Inflammatory macrophage treated with lipopolysaccharide for 1 hour (primary cell): ENCODE measurements around the gene CBARP.
A peak's percentile ranks its signal among the peaks of the same experiment; 100 is the strongest.
"Not testable (repeated sequence)": the region's sequence is repeated elsewhere in the genome, so short reads cannot be mapped to it uniquely, and the experiment has no call there.

Source experiments
- DNase-seq, 2 donors: peaks; one replicate each; pipeline ENCODE4 v3.0.0-alpha.2; 2020 to 2022

The CBARP gene

DNA sequence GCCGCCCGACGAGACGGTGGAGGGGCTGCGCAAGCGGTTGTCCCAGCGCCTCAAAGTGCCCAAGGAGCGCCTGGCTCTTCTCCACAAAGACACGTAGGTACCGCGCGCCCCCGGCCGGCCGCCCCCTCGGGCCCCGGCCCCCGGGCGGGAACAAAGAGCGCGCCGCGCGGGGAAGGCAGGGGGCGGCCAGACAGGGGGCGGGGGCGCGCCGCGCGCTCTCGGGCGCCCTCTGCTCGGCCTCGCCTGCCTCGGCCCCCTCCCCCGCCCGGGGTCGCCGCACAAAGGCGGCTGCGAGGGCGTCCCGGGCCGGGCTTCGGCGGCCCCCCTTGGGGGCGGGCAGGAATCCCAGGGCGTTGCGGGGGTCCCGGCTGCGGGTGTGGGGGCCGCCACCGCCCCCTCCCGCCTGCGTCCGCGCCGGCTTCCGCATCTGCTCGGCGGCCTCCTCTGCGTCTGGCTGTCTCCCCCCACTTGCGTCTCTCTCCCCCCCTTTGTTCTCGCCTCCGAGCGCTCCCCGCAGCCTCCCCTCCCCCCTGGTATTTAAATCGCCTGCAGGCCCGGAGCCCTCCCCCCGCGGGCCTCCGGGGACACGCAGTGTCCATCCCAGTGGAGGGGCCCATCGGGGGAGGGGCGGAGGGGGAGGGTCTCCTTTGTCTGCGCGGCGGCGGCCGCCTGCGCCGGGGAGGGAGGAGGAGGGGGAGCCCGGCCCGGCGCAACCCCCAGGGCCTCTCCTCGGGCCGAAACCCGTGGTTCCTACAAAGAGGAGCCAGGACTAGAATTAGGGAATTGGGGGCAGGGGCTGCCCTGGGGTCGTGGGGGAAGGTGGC is 12.8 kb upstream of the CBARP start:
- DNase-seq, result no peak

DNA sequence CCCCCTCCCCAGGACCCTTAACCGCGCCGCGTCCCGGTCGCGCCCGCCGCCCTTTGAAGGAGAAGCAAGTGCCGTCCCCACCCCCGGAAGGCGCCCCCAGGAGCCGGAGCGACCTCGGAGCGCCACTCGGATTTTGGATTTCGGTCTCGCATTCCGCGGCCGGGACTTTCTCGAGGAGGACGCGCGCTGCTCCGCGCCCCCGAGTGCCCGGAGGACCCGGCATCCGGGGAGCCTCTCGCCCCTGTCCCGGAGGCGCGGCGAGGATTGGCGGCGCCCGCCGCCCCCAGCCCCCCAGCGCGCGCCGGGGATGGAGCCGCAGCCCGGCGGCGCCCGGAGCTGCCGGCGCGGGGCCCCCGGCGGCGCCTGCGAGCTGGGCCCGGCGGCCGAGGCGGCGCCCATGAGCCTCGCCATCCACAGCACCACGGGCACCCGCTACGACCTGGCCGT is 12.2 kb upstream of the CBARP start:
- DNase-seq, result no peak

DNA sequence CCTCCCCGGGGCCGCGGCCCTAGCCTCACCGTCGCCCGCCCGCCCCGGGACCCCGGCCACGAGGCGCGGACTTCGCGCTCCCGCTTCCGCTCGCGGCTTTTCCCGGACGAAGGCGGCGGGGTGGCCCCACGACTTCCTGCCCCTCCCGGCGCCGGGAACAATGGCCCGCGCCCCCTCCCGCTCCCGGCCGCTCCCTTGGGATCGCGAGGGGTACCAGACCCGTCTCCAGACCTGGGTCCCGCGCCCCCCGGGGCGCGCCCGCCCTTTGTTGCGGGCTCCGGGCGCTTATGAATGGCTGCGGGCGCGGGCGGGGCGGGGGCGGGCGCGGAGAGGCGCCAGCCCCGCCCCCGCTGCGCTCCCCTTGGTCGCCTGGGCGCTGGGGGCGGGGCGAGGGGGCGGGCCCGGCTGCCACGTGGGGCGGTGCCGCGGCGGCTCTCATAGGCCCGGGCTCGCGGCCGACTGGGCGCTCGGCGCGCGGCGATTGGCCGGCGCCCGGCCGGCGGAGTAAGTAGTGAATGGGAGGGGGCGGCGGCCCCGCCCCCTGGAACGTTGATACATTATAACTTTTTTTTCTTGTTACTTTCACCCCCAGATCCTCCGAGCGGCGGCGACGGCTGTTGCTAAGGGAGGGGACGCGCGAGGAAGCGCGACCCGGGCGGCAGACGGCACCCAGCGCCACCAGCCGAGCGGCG is 11.6 kb upstream of the CBARP start:
- peak; percentile 92 to 95 for DNase-seq

DNA sequence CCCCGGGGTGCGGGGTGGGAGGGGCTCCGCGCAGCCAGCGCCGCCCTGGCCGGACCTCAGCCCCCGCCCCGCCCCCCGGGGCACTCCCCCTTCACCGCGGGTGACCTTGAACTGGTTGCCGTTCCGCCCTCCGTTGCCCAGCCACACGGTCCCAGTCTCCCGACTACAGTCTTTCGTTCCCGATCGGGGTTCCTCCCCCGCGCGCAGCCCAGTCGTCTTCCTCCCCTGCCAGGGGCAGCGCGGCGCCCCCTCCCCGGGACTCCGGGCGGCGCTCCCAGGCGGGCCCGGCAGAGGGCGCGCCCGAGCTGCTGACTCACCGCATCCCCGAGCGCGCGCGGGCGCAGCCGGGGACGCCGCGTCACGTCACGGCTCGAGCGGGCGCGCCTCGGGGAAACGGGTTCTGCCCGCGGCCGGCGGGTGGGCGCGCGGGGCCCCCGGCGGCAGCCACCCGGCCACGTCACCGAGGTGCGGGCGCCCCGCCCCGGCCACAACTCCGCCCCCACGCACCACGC is 11.0 kb upstream of the CBARP start:
- peak; percentile 71 to 82 for DNase-seq

DNA sequence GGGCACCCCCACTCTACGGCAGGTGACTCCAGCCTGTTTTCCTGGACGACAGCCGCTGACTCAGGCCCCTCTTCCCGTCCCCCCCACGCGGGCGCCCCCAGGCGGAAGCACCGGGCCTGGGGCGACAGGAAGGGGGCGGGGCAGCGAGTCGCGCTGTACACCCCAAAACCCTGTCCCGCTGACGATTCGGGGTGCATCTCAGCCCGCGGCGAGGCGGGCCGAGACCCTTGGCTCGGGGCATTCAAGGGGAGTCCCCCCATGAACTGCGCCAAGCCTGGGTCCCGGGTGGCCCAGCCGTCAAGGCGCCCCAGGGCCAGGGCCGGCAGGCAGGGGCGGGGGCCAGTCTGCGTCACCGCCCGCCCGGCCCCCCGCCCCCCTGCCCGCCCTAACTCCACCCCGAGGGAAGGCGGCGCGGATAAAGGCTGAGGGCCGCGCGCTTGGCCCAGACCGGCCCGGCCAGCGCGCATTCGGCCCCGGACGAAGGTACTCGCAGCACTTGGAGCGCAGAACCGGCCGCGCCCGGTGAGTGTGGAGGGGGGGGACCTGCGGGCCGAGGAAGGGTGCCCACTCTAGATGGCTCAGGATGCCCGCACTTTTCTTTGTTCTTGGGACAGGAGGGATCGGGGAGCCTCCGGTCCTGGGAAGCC is 10.5 kb upstream of the CBARP start, which contains the start of gene MIDN:
TSS of gene MIDN (plus strand) at position 445 of the 647 bp plus-strand sequence. CDS start 1,714 bp downstream, outside the sequence.
- DNase-seq, result peak; percentile 78 to 86

DNA sequence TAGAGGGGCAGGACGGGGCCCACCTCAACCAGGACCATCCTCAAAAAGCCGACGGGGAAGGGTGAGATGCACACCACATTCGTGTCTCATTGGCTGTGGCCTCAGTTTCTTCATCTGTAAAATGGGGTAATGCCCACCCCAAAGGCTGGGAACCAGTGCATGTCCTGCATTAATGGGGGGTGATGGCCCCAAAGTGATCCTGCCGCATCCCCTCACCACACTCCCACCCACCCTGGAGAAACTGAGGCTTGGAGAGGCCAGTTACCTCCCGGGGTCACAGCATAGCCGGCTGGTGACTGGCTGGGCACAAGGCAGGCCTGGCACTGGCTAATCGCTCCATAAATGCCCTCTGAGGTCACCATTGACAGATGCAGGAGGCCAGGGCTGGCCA is 9.9 kb upstream of the CBARP start:
- DNase-seq, result no peak

DNA sequence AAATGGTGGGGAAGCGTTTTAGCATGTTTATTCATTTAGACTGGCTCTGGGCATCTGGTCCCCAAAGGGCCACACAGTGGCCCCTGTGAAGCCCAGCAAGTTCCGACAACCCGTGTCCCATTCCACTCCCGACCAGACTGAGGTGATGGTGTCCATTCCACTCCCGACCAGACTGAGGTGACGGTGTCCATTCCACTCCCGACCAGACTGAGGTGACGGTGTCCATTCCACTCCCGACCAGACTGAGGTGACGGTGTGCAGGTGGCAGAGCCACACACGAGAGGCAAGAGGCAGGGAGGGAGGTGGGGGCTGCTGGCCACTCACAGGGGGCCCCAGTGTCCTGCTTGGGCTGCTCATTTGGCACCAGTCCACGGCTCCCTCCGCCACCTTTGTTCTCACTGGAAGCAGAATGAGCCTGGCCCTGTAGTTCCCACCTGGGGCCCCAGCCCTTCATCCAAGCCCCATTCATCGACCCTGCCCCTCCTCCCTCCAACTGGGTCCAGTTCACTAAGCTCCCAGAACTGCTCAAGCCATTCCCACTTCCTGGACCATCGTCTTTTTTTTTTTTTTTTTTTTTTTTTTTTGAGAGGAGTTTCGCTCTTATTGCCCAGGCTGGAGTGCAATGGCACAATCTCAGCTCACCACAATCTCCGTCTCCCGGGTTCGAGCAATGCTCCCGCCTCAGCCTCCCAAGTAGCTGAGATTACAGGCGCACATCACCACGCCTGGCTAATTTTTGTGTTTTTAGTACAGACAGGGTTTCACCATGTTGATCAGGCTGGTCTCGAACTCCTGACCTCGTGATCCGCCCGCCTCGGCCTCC is 8.7 kb upstream of the CBARP start:
- not testable (repeated sequence) for DNase-seq

DNA sequence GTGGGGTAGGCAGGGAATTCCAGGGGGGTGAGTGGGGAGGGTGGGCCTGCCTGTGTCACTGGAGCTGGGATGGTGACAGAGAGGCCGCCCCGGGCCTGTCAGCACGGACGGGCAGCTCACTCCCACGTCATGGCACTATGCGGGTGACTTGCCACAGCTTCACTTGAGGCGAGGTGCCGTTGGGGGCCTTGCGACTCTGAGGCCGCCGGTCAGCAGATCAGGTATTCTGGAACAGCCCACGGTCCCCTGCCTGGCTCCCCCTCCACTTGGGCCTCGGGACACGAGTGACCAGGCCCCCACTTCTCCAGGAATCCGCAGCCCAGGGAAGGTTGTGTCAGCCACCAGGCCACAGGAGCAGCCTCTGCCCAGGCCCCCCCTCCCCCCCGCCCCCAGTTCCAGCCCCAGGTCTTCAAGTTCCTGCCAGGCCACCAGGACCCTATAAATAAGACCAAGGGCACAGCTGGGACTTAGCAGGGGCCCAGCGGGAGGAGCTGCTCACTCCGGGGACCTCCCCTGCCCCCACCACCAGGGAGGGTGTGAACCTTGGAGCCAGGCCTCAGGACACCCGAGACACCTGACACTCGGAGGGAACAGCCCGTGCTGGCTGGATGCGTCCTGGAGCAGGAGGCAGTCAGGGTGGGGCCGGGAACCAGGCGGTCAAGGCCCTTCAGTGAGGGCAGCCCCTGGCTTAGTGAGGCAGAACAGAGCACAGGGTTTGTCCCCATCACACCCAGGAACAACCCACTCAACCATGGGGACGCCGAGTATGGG is 7.9 kb upstream of the CBARP start:
- no peak for DNase-seq

DNA sequence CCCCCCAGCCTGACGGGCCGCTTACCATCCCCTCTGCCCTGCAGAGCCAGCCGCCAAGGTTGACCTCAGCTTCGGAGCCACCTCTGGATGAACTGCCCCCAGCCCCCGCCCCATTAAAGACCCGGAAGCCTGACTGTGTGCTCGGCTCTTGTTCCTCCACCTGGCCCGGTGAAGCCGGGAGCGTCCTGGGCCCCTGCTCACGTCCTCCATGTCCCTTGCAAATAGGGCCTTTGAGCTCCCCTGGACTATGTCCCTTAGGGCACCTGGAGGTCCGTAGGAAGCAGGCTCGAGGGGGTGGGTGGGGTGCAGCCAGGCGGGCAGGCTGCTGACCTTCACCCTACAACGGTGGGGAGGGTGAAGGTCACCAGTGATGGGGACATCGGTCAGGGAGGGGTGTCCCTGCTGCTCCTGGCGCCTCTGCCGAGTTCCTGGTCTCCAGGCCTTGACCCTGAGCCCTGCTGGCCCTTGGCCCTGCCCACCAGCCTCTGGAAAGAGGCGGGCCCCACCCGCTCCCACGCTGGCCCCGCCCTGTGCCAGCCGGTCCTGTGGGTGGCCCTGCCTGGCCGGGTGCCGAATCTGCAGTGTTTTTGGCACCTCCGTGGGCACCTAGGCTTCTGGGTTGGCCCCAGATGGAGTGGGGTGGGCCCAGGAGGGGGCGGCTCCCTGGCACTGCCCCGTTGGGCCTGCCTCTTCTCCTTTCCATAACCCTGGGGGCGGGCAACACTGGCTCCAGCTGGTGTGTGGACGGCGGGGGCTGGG is 7.1 kb upstream of the CBARP start:
- peak; percentile 75 to 78 for DNase-seq

DNA sequence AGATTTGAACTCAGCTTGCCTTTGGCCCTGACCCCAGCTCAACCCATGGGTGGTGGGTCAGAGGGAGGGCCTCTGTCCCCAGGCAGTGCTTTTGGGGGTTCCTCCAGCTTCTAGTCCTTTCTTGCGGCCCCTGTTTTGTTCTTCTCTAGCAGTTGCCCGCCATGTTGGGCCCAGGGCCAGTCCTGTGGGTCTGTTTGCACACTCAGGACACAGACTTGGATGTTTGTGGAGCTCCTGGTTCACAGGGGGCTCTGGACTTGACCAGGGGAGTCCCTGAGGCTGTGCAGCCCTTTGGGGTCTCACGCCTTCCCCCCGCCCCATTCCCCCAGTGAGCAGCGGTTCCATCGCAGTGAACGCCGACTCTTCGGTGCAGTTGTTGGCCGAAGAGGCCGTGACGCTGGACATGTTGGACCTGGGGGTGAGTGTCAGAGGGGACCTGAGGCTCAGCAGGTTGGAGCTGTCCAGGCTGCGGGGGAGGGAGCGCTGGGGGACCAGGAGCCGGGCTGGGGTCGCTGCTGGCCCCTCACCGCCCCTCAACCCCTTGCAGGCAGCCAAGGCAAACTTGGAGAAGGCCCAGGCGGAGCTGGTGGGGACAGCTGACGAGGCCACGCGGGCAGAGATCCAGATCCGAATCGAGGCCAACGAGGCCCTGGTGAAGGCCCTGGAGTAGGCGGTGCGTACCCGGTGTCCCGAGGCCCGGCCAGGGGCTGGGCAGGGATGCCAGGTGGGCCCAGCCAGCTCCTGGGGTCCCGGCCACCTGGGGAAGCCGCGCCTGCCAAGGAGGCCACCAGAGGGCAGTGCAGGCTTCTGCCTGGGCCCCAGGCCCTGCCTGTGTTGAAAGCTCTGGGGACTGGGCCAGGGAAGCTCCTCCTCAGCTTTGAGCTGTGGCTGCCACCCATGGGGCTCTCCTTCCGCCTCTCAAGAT is 6.2 kb upstream of the CBARP start:
- peak; percentile 69 to 79 for DNase-seq

DNA sequence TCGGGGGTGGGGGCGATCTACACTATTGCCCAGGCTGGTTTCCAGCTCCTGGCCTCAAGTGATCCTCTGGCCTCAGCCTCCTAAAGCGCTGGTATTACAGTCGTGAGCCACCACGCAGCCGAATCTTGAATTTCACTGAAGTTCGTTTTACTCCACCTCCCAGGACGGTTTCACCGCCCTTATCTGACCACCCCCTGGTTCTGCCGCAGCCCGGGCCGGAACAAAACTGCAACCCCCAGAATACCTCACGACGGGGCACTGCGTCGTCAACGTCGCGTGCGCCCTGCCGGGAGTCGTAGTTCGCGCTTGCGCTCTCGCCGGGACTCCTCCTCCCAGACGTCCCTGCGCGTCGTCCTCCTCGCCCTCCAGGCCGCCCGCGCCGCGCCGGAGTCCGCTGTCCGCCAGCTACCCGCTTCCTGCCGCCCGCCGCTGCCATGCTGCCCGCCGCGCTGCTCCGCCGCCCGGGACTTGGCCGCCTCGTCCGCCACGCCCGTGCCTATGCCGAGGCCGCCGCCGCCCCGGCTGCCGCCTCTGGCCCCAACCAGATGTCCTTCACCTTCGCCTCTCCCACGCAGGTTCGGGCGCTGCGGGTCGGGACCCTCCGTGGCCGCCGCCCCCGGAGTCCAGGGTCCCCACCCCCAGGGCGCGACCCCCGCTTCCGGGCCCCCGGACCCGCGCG is 3.8 kb upstream of the CBARP start, which contains the start of gene ATP5F1D:
TSS of gene ATP5F1D (plus strand) at position 335 of the 679 bp plus-strand sequence. CDS start at position 435, 100 bp downstream.
- DNase-seq, result peak; percentile 92 to 94

DNA sequence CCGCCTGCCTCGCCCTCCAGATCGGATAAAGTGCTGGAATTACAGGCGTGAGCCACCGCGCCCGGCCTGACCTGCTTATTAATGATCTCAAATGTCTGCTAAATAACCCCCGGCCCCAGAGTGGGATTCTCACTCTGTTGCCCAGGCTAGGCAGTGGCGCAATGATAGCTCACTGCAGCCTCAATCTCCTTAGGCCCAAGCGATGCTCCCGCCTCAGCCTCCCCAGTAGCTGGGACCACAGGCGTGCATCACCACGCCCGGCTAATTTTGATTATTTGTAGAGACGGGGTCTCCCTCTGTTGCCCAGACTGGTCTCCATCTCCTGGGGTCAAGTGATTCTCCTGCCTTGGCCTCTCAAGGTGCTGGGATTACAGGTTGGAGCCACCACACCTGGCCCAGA is 3.1 kb upstream of the CBARP start:
- no peak for DNase-seq

DNA sequence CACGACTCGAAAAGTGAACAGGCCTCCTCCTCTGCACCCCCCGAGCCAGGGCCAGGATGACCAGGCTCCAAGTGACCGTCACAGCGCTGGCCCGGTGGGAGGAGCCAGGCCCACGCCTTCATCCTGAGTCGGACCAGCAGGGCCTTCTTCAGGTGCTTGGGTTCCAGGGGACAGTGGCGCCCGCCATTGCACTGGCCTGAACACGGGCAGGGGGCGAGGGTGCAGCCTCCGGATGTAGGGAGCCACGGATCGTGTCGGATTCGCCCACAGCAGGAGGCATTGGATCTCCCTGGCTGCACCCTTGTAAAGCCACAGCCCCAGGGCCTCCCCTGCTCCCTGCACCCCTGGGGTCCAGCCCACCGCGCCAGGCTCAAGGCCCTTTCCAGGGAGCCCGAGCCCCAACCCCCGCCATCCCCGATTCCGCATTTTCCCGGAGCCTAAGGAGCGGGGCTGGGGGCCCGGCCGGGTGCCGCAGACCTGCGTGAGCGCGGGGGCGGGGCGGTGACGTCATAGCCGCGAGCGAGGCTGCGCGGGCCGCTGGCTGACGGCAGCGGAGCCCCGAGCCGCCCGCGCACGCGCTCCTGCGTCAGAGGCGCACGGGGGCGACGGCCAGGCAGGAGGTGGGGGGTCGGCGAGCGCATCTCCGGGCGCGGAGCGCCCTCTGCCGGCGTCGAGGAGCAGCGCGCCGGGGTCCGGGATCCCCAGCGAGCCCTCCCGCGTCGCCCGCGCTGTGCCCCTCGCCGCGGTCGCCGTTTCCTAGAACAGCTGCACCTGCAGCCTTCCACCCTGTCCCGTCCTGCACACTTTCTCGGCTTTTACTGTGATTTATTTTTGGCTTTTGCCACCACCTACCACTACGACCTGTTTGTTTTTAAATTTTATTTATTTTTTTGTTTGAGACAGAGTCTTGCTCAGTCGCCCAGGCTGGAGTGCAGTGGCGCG is 2.3 kb upstream of the CBARP start:
- DNase-seq, result peak; percentile 86 to 94

DNA sequence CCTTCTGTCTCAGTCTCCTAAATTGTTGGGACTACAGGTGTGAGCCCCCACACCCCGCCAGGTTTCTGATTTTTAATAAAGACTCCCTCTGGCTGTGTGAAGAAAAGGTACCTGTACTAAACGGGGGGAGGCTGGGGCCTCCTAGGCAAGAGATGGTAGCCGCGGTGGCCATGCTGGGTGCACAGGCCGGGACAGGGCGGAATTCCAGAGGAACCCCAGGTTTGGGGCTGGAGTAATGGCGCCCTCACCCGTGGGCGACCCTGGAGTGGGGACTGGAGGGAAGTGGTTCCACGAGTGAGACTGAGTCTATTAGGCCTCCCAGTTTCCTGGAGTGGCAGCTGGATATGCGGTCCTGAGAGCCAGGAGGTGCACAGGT is 1.6 kb upstream of the CBARP start:
- no peak for DNase-seq

DNA sequence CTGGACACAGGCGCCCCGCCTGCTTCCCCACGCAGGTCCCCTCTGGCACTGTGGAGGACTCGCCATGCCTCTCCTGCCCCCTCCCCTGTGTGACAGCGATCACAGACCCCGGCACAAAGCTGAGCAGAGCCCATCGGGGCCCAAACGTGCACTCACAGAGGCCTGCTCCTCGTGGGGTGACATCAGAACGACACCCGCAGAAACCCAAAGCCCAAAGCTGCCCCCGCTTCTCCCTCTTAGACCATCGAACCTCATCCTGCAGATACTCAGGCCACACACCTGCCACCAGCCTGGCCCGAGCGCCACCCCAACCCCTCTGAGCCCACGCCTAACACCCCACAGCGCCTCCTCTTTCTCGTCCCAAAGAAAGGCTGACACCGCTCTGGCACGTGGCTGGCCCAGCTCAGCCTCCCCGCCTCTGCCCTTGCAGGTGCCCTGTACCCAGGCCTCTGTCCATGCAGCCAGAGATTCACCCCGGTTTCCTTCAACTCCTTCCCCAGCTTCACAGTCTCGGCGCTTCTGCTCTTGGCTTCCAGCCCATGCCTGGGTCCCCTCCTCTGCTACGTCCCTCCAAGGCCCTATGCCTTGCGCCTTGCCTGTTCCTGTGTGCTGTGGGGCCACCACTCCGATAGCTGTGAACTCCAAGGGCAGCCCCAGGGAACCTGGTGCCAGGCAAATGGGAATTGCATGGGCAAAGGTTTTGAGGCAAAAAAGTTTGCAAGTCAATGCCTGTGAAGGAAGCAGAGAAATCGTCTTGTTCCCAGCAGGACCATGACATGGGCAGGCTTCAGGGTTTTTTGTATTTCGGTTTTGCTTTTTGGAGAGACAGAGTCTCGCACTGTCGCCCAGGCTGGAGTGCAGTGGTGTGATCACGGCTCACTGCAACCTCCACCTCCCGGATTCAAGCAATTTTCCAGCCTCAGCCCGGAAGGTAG is 831 bp upstream of the CBARP start:
- no peak for DNase-seq

DNA sequence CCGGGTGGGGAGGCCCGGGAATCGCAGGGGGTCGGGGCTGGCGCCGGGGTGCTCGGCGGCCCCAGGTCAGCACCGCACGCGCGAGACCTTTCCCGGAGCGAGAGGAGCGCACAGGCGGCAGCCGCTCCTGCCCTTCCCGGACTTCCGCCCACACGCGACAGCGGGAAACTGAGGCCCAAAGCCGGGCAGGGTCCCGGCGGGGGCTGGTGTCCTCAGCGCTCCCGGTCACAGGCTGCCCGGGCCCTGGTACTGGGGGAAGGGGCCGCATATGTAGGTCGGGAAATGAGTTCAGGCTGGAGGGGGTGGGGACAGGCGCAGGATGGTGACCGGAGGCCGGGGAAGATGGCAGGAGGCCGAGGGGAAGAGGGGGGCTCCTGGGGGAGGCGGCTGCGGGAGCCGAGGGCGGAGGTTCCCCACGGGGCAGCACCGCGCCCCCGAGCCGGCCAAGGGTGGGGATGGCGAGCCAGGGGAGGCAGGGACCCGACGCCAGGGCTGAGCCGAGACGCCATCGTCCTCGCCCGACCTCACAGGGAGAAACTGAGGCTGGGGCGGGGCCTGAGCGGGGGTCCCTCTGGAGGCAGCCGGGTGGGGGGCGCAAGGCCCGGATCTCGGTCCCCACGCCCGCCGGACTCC is 662 bp downstream of the CBARP start:
- no peak for DNase-seq
